GM18861 (cell line): ENCODE data around the gene SELENOO.

Source experiments
- ATAC-seq: cut with Tn5 transposase; IDR thresholded peaks from one replicate; pipeline ENCODE4 v1.9.1; 2021; ENCODE audit not compliant: unreplicated experiment

Gene SELENOO

DNA sequence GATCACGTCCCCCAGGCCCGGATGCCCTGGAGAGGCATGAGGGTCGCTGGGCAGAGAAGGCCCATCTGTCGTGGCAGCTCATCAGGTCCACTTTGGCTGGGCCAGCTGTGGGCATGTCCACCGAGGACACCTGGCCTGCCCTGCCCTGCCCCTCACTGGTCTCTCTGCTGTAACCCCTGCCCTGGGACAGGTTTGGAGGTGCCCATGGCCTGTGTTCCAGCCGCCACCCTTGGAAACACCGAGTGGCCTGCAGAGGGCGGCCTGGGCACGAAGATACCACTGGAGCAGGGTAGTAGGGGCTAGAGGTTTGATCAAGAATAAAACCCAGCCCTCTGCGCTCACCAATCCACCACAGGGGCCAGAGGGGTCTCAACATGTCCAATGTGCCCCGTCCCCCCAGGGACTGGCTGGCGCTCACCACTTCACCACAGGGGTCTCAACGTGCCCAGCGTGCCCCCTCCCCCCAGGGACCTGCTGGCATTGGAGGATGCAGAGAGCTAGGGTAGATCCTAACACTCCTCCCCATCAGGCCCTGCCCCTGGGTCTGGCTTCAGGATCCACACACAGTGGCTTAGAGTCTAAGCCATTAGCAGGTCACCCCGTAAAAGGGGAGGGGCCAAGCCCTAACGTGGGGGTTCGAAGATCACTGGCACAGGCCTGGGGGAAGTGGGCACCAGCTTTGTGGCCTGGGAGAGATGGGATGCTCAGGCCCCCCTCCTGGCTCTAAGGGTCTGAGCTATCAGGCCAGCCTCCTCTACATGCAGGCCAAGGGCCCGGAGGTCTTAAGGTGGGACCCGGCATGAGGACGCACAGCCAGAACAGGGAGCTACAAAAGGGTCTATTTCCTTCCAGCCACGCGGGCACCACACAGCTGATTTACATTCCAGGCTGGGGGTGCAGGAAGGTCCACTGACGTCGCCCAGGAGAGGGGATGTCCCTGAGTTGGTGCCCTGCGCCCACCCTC is 51.6 kb downstream of the SELENOO start:
- no peak for ATAC-seq

DNA sequence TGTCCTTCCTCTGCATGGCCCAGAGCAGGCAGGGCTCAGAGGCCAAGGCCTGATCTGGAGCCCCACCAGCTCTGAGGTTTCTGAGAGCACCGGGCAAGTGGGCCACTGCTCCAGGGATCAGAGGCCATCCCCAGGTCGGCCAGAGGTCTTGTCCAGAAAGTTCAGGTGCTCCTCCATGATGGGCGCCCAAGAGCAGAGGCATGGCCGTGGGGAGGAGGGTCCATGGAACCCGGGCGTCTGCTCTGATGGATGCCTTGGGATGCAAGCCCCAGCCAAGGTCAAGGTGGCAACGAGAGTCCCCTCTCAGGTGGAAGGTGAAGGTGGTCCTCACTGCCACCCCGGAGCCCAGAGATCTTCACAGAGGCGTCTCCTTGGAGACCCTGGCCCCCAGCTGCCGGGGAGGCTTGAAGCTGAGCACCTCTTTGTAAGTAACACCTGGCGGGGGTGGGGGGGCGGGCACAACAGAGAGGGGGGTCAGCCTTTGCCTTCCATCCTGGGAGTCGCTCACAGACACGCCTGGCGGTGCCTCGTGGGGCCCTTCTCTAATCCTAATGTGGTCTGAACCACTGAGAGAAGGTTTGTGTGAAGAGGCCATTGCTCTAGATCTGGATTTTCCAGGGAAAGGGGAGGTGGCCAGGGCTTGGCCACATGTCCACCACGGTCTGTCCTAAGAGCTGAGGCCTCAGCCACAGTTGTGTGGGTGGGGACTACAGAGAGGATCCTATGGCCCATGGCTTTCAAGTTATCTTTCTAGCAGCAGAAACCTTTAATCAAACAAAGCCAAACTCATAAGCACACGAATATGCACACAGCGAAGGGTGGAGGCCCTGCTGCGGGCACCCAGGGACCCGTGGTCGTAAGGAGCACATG is 52.5 kb downstream of the SELENOO start:
- ATAC-seq = no peak

DNA sequence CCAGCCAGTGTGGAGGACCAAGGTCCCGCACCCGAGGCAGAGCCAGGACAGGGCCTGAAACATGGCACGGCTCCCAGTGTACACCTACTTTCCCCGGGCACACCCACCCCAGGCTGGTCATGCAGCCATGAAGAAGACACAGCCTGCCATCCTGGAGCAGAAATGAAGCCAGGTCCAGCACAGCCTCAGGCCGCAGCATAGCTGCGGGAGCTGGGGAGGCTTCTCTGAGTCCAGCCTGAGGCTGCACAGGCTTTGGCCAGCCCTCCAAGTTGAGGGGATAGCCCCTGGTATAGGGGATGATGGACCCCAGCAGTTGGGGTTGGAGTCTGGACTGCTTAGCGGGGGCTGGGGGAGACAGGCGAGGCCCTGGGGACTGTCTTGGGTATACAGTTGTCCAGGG is 53.1 kb downstream of the SELENOO start:
- ATAC-seq = no peak

DNA sequence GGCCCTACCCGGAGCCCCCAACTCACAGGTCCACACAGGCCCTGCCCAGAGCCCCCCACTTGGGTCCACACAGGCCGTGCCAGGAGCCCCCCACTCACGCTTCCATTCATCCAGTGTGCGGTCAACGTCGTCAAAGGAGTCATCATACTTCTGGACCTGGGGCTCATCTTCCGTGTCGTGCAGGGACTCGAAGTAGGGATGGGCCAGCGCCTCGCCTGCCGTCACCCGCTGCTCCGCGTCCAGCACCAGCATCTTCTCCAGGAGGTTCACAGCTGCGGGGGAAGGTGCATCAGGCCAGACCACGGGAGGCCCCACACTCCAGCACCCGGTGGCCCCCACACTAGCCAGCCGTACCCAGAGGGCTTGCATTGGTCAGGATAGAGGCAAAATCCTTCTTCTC is 54.3 kb downstream of the SELENOO start:
- ATAC-seq = no peak

DNA sequence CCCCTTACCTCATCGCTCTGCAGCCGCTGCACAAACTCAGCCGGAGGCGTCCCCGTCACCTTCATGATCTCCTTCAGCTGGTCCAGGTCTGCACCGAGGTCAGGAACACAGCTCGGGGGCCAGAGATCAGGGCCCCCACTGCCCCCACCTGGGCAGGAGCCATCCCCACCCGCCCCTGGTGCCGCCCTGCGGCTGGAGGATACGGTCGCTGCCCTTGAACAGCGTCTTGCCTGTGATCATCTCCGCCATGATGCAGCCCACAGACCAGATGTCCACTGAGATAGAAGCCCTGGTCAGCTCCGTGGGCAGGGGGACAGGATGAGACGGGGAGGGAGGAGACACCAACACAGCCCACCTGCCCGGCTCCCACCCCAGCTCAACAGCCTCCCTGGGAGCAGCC is 54.8 kb downstream of the SELENOO start:
- ATAC-seq = no peak

DNA sequence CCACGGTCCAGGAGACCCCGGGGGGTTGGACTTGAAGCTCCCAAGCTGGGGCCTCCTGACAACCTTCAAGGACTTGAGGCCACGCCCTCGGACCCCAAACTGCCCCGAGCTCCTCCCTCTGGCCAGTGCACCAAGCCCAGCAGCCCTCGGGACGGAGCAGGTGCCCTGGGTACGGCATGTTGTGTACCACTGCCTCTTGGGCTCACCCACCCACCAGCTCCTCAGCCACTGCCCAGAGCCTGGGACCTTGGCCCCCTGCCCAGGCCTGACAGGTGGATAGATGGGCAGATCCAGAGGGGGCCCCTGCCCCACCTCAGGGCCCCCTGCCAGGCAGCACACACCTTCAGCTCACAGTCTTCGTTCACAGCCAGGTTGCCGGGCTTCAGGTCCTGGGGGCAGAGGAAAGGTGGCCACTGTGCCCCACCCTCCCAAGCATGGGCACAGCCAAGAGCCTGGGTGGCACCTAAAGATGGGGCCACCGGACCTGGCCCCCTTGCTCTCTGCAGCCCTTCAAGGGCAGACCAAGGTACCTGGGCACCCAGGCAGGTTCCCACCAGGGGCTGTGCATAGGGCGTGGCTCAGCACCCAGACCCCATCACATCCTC is 55.5 kb downstream of the SELENOO start:
- no peak for ATAC-seq

DNA sequence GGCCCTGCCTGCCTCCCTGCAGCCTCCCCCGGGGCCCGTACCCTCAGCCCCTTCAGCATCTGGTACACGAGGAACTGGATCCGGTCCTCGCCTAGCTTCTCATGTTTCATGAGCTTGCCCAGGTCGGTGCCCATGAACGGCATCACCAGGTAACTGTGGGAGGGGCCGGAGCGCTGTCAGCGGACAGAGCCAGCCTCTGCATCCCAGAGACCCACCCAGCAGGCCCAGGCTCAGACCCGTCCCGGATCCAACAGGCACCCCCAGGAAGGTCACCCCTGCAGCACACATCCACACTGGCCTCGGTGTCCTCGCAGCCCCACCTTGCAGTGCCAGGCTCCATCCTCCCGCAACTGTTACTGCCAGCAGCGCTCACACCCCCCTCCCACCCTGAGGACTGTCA is 56.2 kb downstream of the SELENOO start:
- ATAC-seq = no peak

GRCh38 chr22:50257451-50258360 is 56.9 kb downstream of the SELENOO start:
- ATAC-seq = no peak

DNA sequence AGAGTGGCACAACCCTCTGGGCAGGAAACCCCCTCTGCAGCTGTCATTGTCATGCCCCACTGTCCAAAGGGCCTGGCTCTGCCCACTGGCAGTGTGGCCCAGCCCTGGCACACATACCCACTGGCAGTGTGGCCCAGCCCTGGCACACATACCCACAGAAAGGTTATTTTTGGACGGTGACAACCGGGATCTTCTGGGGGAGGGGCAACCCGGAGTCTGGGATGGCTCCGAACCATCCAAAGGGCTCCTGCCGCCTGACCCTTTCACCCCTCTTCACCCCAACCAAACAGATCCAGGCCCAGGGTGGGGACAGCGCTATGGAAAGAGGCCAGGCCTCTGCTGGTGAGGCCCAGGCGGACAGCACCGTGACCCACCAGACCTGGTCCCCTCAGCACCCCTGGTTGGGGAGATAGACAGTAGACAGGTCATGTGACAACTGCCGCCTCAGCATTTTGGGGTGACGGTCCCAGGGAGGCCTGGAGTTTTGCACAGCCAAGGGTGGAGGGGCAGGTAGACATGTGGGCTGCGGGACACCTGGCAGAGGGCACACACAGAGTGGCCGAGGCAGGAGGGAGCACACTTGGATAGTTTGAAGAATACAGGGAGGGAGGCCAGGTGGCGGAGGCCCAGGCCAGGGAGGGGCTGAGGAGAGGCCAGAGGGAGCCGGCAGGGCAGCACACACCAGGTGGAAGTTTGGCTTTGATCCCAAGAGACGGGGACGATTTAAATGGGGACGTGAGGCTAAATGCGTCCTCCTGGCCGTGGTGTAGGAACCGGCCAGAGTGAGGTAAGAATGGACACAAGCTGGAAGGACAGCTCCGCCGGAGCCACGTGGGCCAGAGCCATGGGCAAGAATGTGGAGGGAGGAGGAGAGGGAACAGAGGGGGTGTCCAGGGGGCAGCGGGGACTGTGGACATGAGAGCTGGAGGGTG is 57.8 kb downstream of the SELENOO start:
- ATAC-seq = no peak

DNA sequence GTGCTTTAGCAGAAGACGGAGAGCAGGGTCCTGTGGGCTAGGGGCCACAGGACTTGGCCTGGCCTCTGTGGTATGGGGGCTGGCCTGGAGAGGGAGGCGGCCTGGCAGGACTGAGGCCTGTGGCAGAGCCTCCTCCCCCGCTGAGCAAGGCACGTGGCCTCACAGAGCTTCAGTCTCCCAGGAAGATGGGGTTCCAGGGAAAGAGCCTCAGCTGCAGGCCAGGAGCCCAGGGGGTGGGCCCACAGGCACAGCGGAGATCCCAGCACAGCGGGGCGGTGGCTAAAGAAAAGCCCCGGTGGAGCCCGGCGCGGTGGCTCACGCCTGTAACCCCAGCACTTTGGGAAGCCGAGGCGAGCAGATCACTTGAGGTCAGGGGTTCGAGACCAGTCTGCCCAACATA is 58.5 kb downstream of the SELENOO start:
- no peak for ATAC-seq

- ATAC-seq = no peak
Observed at GRCh38 chr22:50260434-50260800, 59.6 kb downstream of the SELENOO start.

GRCh38 chr22:50260801-50261614 is 60.2 kb downstream of the SELENOO start:
- no peak for ATAC-seq

DNA sequence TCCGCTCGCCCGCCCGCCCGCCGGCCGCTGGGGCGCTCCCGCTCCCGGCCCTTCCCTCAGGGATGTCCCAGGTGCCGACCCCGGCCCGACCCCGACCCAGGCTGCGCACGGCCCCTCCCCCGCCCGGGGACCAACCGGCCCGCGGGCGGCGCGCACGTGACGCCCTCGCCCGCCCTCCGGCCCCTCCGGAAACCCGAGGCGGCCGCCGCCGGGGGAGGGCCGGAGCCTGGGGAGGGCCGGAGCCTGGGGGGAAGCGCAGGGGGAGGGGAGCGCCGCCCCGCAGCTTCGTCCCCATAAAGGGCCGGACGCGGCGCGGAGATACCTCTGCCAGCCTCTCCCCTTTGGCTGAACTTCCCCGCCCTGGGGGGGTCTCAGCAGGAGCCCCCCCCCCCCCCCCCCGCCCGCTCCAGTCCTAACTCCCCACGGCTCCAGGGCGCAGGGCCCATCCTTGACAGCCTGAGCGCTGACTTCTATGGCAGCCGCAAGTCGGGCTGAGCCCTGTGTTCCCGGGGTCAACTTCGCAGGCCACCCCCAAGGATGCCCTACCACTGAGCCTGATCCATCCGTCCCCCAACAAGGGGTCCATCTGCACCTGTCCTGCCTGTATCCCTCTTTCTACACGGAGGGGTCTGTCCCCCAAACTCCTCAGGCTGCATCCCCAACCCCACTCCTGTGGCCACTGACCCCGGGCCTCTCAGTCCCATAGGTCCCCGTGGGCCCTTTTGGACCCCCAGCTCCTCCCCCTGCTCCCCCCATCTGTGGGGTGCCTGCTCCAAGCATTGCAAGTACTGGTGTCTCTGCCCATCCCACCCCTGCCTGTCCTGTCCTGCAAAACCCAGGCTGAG is 61.0 kb downstream of the SELENOO start, which contains the start of gene MAPK12:
Gene MAPK12, minus strand, starts transcription at position 69 of the 845 bp plus-strand sequence. CDS start 174 bp downstream, outside the sequence.
- ATAC-seq = no peak

DNA sequence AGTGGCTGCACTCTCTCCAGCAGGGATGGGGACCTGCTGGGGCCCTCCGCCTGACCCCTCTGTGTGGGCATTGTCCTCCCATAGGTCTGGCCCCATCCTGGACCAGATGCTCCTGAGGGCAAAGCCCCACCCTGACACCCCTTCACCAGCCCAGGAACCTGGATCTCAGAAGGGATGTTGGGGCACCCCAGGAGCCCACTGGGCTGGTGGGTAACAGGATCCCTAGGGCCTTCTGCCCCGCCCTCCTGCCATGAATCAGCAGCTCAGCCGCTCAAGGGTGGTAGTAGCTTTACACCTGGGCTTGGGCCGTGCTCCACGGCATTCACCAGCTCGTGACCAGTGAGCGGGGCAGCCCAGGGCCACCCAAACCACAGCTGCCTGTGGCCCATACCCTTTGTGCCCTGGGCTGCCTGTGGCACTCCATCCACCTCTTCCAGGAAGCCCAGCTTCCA is 61.7 kb downstream of the SELENOO start:
- no peak for ATAC-seq

- no peak for ATAC-seq
Observed at GRCh38 chr22:50262973-50263617, 62.3 kb downstream of the SELENOO start.

DNA sequence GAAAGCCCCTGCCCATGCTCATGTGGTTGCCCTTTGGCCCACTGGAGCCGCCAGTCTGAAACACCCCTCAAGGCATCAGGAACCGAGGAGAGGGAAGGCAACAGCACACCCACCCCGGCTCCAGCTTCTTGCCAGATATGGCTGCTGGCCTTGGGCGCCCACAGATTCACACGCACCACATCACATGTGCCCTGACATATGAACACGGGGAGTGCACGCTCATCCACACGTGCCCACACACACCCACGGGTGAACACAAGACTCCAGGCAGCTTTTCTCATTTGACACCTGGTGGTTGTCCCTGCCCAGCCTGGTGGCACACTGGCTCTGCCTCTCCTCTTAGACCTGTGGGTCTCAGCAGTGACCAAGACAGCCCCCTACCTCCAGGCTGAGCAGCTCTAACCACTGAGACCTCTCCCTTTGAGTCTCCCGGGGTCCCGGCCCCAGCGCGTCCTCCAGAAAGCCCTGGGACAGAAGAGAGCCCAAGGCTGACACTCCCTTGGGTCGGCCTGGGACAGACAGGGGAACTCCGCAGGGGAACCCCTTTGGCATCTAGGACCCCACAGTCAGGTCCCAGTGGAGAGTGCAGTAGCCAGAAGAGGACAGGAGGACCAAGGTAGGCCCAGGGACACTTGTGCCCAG is 63.4 kb downstream of the SELENOO start:
- no peak for ATAC-seq
